Effector CD8-positive, alpha-beta T cell (primary cell): Measurements from ENCODE around the gene SOAT1.

ENCODE experiments used
- DNase-seq: peaks from one replicate; lab custom pipeline; 2025; lab: John Stamatoyannopoulos, UW

The SOAT1 gene

GRCh38 chr1:179305450-179305849 is 11.9 kb downstream of the SOAT1 start:
- no peak for DNase-seq

- no peak for DNase-seq
These were observed 16.7 kb downstream of the SOAT1 start for GRCh38 chr1:179310291-179310690.

- DNase-seq, result no peak
These were observed 17.1 kb downstream of the SOAT1 start for GRCh38 chr1:179310721-179311120.

GRCh38 chr1:179311149-179311700 is 17.6 kb downstream of the SOAT1 start:
- no peak for DNase-seq

- DNase-seq, result no peak
These were observed 19.4 kb downstream of the SOAT1 start for GRCh38 chr1:179313004-179313403.

- no peak for DNase-seq
These were observed 21.3 kb downstream of the SOAT1 start for GRCh38 chr1:179314928-179315327.

- DNase-seq, result no peak
These were observed 24.9 kb downstream of the SOAT1 start for GRCh38 chr1:179318491-179318890.

- DNase-seq, result no peak
These were observed 28.1 kb downstream of the SOAT1 start for GRCh38 chr1:179321533-179322216.

GRCh38 chr1:179322557-179322956 is 29.0 kb downstream of the SOAT1 start:
- DNase-seq, result no peak

- no peak for DNase-seq
These were observed 29.8 kb downstream of the SOAT1 start for GRCh38 chr1:179323436-179323835.

GRCh38 chr1:179325836-179326235 is 32.2 kb downstream of the SOAT1 start:
- no peak for DNase-seq

GRCh38 chr1:179326746-179327145 is 33.1 kb downstream of the SOAT1 start:
- DNase-seq, result no peak

GRCh38 chr1:179327196-179327595 is 33.6 kb downstream of the SOAT1 start:
- no peak for DNase-seq

GRCh38 chr1:179327679-179328078 is 34.1 kb downstream of the SOAT1 start:
- no peak for DNase-seq

GRCh38 chr1:179329862-179330261 is 36.3 kb downstream of the SOAT1 start:
- no peak for DNase-seq

GRCh38 chr1:179334440-179334839 is 40.8 kb downstream of the SOAT1 start:
- no peak for DNase-seq

GRCh38 chr1:179337288-179337687 is 43.7 kb downstream of the SOAT1 start:
- DNase-seq, result no peak

- DNase-seq, result no peak
These were observed 44.5 kb downstream of the SOAT1 start for GRCh38 chr1:179337942-179338560.

- no peak for DNase-seq
These were observed 47.3 kb downstream of the SOAT1 start for GRCh38 chr1:179340918-179341317.

GRCh38 chr1:179341943-179342547 is 48.4 kb downstream of the SOAT1 start:
- DNase-seq, result no peak

- no peak for DNase-seq
These were observed 49.3 kb downstream of the SOAT1 start for GRCh38 chr1:179342740-179343404.

GRCh38 chr1:179351281-179351680 is 57.7 kb downstream of the SOAT1 start:
- no peak for DNase-seq

GRCh38 chr1:179352236-179352635 is 58.6 kb downstream of the SOAT1 start:
- no peak for DNase-seq
